ENCODE data around the gene DRD2.

Gene DRD2

GRCh38 chr11:113370634-113371033, 104.6 kb downstream of the DRD2 start:
- Mint-ChIP-seq H3K9me3 (no peaks in the 10 kb centered on the region), H3K27ac (no peak overlapping the region), H3K27me3 (ENCODE audit: low read depth) (no peaks in the 10 kb centered on the region), H3K4me1 (ENCODE audit: low read depth) (no peaks in the 10 kb centered on the region), H3K36me3 (ENCODE audit: low read depth) (no peaks in the 10 kb centered on the region), H3K4me3 (no peak overlapping the region)

GRCh38 chr11:113369411-113369810, 105.8 kb downstream of the DRD2 start:
- Mint-ChIP-seq H3K27me3 (ENCODE audit: low read depth) (no peaks in the 10 kb centered on the region), H3K27ac (no peak overlapping the region), H3K4me1 (ENCODE audit: low read depth) (no peaks in the 10 kb centered on the region), H3K9me3 (no peaks in the 10 kb centered on the region), H3K4me3 (no peak overlapping the region), H3K36me3 (ENCODE audit: low read depth) (no peaks in the 10 kb centered on the region)

- H3K27ac Mint-ChIP-seq, result no peak overlapping the region
- H3K4me3 Mint-ChIP-seq, result no peak overlapping the region
- H3K36me3 Mint-ChIP-seq (ENCODE audit: low read depth), result no peaks in the 10 kb centered on the region
- H3K27me3 Mint-ChIP-seq (ENCODE audit: low read depth), result no peaks in the 10 kb centered on the region
- H3K4me1 Mint-ChIP-seq (ENCODE audit: low read depth), result no peaks in the 10 kb centered on the region
- H3K9me3 Mint-ChIP-seq, result no peaks in the 10 kb centered on the region
Measured at GRCh38 chr11:113365895-113366294, 109.3 kb downstream of the DRD2 start.

- Mint-ChIP-seq H3K36me3 (ENCODE audit: low read depth) (no peaks in the 10 kb centered on the region), H3K27me3 (ENCODE audit: low read depth) (no peaks in the 10 kb centered on the region), H3K4me1 (ENCODE audit: low read depth) (no peaks in the 10 kb centered on the region), H3K9me3 (no peaks in the 10 kb centered on the region), H3K4me3 (no peak overlapping the region), H3K27ac (no peak overlapping the region)
Measured at GRCh38 chr11:113363996-113364641, 111.1 kb downstream of the DRD2 start.

GRCh38 chr11:113363406-113363805, 111.8 kb downstream of the DRD2 start:
- H3K9me3 Mint-ChIP-seq, result no peaks in the 10 kb centered on the region
- no peak overlapping the region for H3K4me3 Mint-ChIP-seq
- no peaks in the 10 kb centered on the region for H3K36me3 Mint-ChIP-seq (ENCODE audit: low read depth)
- H3K4me1 Mint-ChIP-seq (ENCODE audit: low read depth), result no peaks in the 10 kb centered on the region
- H3K27ac Mint-ChIP-seq, result no peak overlapping the region
- no peaks in the 10 kb centered on the region for H3K27me3 Mint-ChIP-seq (ENCODE audit: low read depth)
